HG02840 (cell line): ENCODE data around the gene DEXI.
"Not testable (repeated sequence)": the region's sequence is repeated elsewhere in the genome, so short reads cannot be mapped to it uniquely, and the experiment has no call there.

Experiments used
- ATAC-seq: cut with Tn5 transposase; IDR thresholded peaks from one replicate; pipeline ENCODE4 v1.9.1; 2021; ENCODE audit warnings: mild to moderate bottlenecking, moderate library complexity, moderate number of reproducible peaks; ENCODE audit not compliant: unreplicated experiment, low FRiP score

Gene DEXI

GRCh38 chr16:10930755-10931093, 11.5 kb downstream of the DEXI start:
- no peak for ATAC-seq

- ATAC-seq, result no peak
Measured at GRCh38 chr16:10929853-10930754, 12.2 kb downstream of the DEXI start.

GRCh38 chr16:10929097-10929496, 13.2 kb downstream of the DEXI start:
- ATAC-seq, result not testable (repeated sequence)

GRCh38 chr16:10927497-10928112, 14.7 kb downstream of the DEXI start:
- no peak for ATAC-seq

- no peak for ATAC-seq
Measured at GRCh38 chr16:10926867-10927266, 15.4 kb downstream of the DEXI start.

GRCh38 chr16:10926094-10926493, 16.2 kb downstream of the DEXI start:
- no peak for ATAC-seq

- ATAC-seq, result not testable (repeated sequence)
Measured at GRCh38 chr16:10925285-10925684, 17.0 kb downstream of the DEXI start.

GRCh38 chr16:10923650-10924214, 18.5 kb downstream of the DEXI start:
- ATAC-seq, result no peak

GRCh38 chr16:10923146-10923649, 19.1 kb downstream of the DEXI start:
- ATAC-seq, result no peak

GRCh38 chr16:10922328-10923145, 19.7 kb downstream of the DEXI start:
- ATAC-seq, result no peak

GRCh38 chr16:10921536-10922327, 20.5 kb downstream of the DEXI start:
- no peak for ATAC-seq

GRCh38 chr16:10920726-10921427, 21.4 kb downstream of the DEXI start:
- ATAC-seq, result no peak

- ATAC-seq, result no peak
Measured at GRCh38 chr16:10919003-10919351, 23.3 kb downstream of the DEXI start.

GRCh38 chr16:10918294-10919002, 23.8 kb downstream of the DEXI start:
- no peak for ATAC-seq

GRCh38 chr16:10916534-10916933, 25.7 kb downstream of the DEXI start:
- ATAC-seq, result no peak

GRCh38 chr16:10911267-10911666, 31.0 kb downstream of the DEXI start:
- no peak for ATAC-seq

- ATAC-seq, result no peak
Measured at GRCh38 chr16:10907757-10908045, 34.6 kb downstream of the DEXI start.

- no peak for ATAC-seq
Measured at GRCh38 chr16:10906914-10907756, 35.1 kb downstream of the DEXI start.
